Measurements from ENCODE around the gene PLOD2. TPM values are rescaled to one million over a fixed set of nuclear protein-coding genes. Genes with fewer than 3 reads are reported as not detected.

PLOD2 gene
- total and polyA plus RNA-seq, 2 of the 8 experiments (the other 6 are each of a cell fraction or from before 2014, with no cell fraction given) = 4.0 to 28.7 TPM

DNA sequence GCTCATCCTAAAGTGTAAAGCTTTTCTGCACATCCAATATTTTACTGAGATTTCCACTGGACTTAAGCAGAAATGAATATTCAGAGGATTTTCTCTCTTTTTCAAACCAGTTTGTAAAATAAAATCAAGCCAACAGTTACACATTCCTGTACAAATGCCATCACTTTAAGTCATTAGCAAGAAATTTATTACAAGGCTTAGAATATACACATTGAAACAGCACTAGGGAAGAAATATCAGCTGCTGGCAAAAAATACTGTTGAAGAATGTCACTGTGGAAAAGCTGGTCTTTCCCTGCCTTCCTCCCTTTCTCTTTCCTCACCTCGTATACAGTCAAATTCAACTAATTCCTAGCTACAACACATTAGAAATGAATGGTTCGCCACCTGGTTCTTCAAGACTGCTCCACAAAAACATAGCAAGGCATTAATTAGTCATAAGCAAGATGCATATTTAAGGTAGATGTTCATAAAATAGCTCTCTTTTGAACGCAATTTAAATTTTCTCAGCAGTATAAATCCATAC is 21.3 kb downstream of the PLOD2 start:
- H3K9me3 ChIP-seq (ENCODE audit: insufficient read depth in 2 of 2, low read depth in 1 of 2, low read length in 1 of 2) = no peaks in the 10 kb centered on the region
- H3K18ac ChIP-seq (ENCODE audit: extremely low read depth, low read length) = no peak overlapping the region
- ChIA-PET CTCF (ENCODE audit: partially characterized antibody) (interaction anchor here (0.5 to 1.4 kb wide), 4 partner anchors 16 to 1031 kb away, joined by 3 to 8 read pairs (median 3); no protein-coding TSS in a partner anchor), POLR2A (ENCODE audit: partially characterized antibody) (interaction anchor here (0.8 kb wide), 1 partner anchor 21 kb away, joined by 3 read pairs; the partner anchor contains the start of gene PLOD2)
- H3K4me1 ChIP-seq (replicated peaks in 1 of 4; ENCODE audit: control insufficient read depth in 3 of 4, insufficient read depth in 4 of 4, low read length in 3 of 4) = peaks cover 0 to 9% (median under 1%) of the 10 kb centered on the region in 4 experiments; a peak in 1 of 7 replicates
- no peak overlapping the region for H3K4ac ChIP-seq (replicated peaks; ENCODE audit: insufficient read length, low read depth, low read length)
- no peak overlapping the region for H3K27ac ChIP-seq (ENCODE audit: low read depth, low read length)
- H2AK5ac ChIP-seq (ENCODE audit: low read depth, low read length) = no peak overlapping the region
- no peaks in the 10 kb centered on the region for H3K27me3 ChIP-seq (replicated peaks in 1 of 4; ENCODE audit: control insufficient read depth in 3 of 4, extremely low read depth in 1 of 4, insufficient read depth in 3 of 4, low read length in 3 of 4)
- H3K79me2 ChIP-seq (ENCODE audit: control insufficient read depth in 1 of 2, insufficient read depth in 2 of 2, low read length in 2 of 2) = peaks cover 0 to 55% of the 10 kb centered on the region in 2 experiments; a peak in 2 of 4 replicates
- no peak overlapping the region for H4K5ac ChIP-seq (ENCODE audit: insufficient read length, low read depth, low read length)
- no peak overlapping the region for H3K14ac ChIP-seq (ENCODE audit: insufficient read length)
- no peak overlapping the region for H3K56ac ChIP-seq (replicated peaks; ENCODE audit: insufficient read length, low read depth, low read length)
- H2BK5ac ChIP-seq (ENCODE audit: low read depth, low read length) = no peak overlapping the region
- H4K20me1 ChIP-seq (replicated peaks in 1 of 2; ENCODE audit: control insufficient read depth in 1 of 2, insufficient read depth in 2 of 2, low read length in 2 of 2) = no peaks in the 10 kb centered on the region
- TF ChIP-seq TAF7 (optimal IDR thresholded peaks at IDR 0.05; ENCODE audit: borderline replicate concordance, low read depth, low read length) (no peak), CBX8 (IDR thresholded peaks at IDR 0.05; ENCODE audit: borderline replicate concordance, low read depth, low read length) (no peak), SRF (IDR thresholded peaks at IDR 0.05; ENCODE audit: low read depth, low read length) (no peak)
- H4K91ac ChIP-seq (replicated peaks; ENCODE audit: insufficient read length, low read length) = no peak overlapping the region
- H3K36me3 ChIP-seq (ENCODE audit: control insufficient read depth in 2 of 4, insufficient read depth in 4 of 4, low read length in 3 of 4) = no peaks in the 10 kb centered on the region
- DNase-seq (ENCODE audit: low read depth in 1 of 2, low spot score in 2 of 2) = no peak
- H3K23ac ChIP-seq (ENCODE audit: insufficient read length) = no peak overlapping the region
- no peak overlapping the region for H3K9ac ChIP-seq (replicated peaks in 1 of 4; ENCODE audit: extremely low read depth in 1 of 4, low read depth in 3 of 4, low read length in 3 of 4)
- H3K23me2 ChIP-seq (ENCODE audit: low read depth, low read length) = no peaks in the 10 kb centered on the region
- 84% methylated on average over 3 of the region's 3 CpGs; no CpG with 5 or more reads in 1 of the 2 experiments for WGBS, 2 experiments (ENCODE audit: extremely low coverage in 1 of 2, insufficient coverage in 1 of 2, insufficient read length in 1 of 2, insufficient replicate concordance in 2 of 2, low coverage in 1 of 2, low lambda C conversion rate in 2 of 2, missing lambda C conversion rate in 1 of 2)
- no peaks in the 10 kb centered on the region for H3K79me1 ChIP-seq (ENCODE audit: low read depth, low read length)
- FAIRE-seq = no peak
- no peak overlapping the region for H3K4me2 ChIP-seq (ENCODE audit: insufficient read depth in 1 of 2, low read depth in 2 of 2, low read length in 2 of 2)
- no peak overlapping the region for H2AFZ ChIP-seq (ENCODE audit: low read length)
- H4K8ac ChIP-seq (ENCODE audit: extremely low read depth, insufficient read depth, low read length) = no peak overlapping the region
- no peak overlapping the region for H2BK12ac ChIP-seq (ENCODE audit: low read depth, low read length)
- H2BK120ac ChIP-seq (replicated peaks; ENCODE audit: low read depth, low read length) = no peak overlapping the region
- no peak overlapping the region for H2BK15ac ChIP-seq (ENCODE audit: low read length)
- H3K4me3 ChIP-seq (ENCODE audit: extremely low read depth in 1 of 4, insufficient read depth in 2 of 4, low read depth in 3 of 4, low read length in 4 of 4) = no peak overlapping the region
- H2BK20ac ChIP-seq (ENCODE audit: low read length) = no peak overlapping the region

Measured in H1 (cell line).